GM23338 (cell line): ENCODE results near the gene REEP1. TPM values are rescaled to one million over a fixed set of nuclear protein-coding genes. Genes with fewer than 3 reads are reported as not detected.

Source experiments
- ATAC-seq: fragments of 200-7000 bp; cut with Tn5 transposase; 3 replicates; pipeline ENCODE4 v1.9.1; 2020
- DNase-seq: peaks from one replicate; pipeline ENCODE4 v3.0.0-alpha.2; 2015; ENCODE audit warnings: low spot score
- H2AFZ ChIP-seq: fragments of 200-600 bp; sonication (generic); 2 replicates; pipeline ENCODE4 v1.8.0; 2016; ENCODE audit warnings: antibody characterized with exemption, mild to moderate bottlenecking, moderate library complexity
- H3F3A ChIP-seq: fragments of 200-600 bp; sonication (generic); replicated peaks from 2 replicates; pipeline ENCODE4 v1.8.0; 2017; ENCODE audit warnings: antibody characterized with exemption, mixed run types, low read depth
- H3K27ac ChIP-seq: fragments of 200-600 bp; sonication (generic); 2 replicates; pipeline ENCODE4 v1.6.1; 2016; ENCODE audit warnings: low read depth
- H3K27me3 ChIP-seq: fragments of 200-600 bp; sonication (generic); 2 replicates; pipeline ENCODE4 v1.8.0; 2016; ENCODE audit warnings: mild to moderate bottlenecking, mixed run types, moderate library complexity; ENCODE audit not compliant: insufficient read depth
- H3K36me3 ChIP-seq: fragments of 200-600 bp; sonication (generic); 2 replicates; pipeline ENCODE4 v1.8.0; 2016; ENCODE audit warnings: mild to moderate bottlenecking; ENCODE audit not compliant: insufficient read depth
- H3K4me1 ChIP-seq: fragments of 200-600 bp; sonication (generic); 2 replicates; pipeline ENCODE4 v1.8.0; 2016; ENCODE audit warnings: mild to moderate bottlenecking, moderate library complexity; ENCODE audit not compliant: insufficient read depth
- H3K4me2 ChIP-seq: fragments of 200-600 bp; sonication (generic); 2 replicates; pipeline ENCODE4 v1.7.1; 2017; ENCODE audit warnings: mixed run types
- H3K4me3 ChIP-seq: fragments of 200-600 bp; sonication (generic); 2 replicates; pipeline ENCODE4 v1.6.1; 2016; ENCODE audit warnings: mixed run types
- H3K79me2 ChIP-seq: fragments of 200-600 bp; sonication (generic); replicated peaks from 2 replicates; pipeline ENCODE4 v1.8.0; 2017; ENCODE audit warnings: mild to moderate bottlenecking; ENCODE audit not compliant: insufficient read depth
- H3K9me2 ChIP-seq: fragments of 200-600 bp; sonication (generic); 2 replicates; pipeline ENCODE4 v1.8.0; 2017; ENCODE audit not compliant: insufficient read depth
- H4K20me1 ChIP-seq: fragments of 200-600 bp; sonication (generic); replicated peaks from 2 replicates; pipeline ENCODE4 v1.8.0; 2017; ENCODE audit warnings: mild to moderate bottlenecking; ENCODE audit not compliant: insufficient read depth
- H3K27ac Mint-ChIP-seq: 2 replicates; pipeline ENCODE4 v1.8.0; 2020; ENCODE audit warnings: inconsistent platforms, mild to moderate bottlenecking, moderate library complexity, mixed read lengths
- H3K27me3 Mint-ChIP-seq: 3 replicates; pipeline ENCODE4 v1.8.0; 2022; ENCODE audit warnings: low read depth, mild to moderate bottlenecking, moderate library complexity, mixed read lengths, inconsistent platforms; ENCODE audit not compliant: insufficient read depth, poor library complexity
- H3K36me3 Mint-ChIP-seq: 3 replicates; pipeline ENCODE4 v1.8.0; 2021; ENCODE audit warnings: low read depth, mild to moderate bottlenecking, inconsistent platforms, moderate library complexity, mixed read lengths
- H3K4me1 Mint-ChIP-seq: 3 replicates; pipeline ENCODE4 v1.8.0; 2020; ENCODE audit warnings: mild to moderate bottlenecking, inconsistent platforms, mixed read lengths
- H3K4me3 Mint-ChIP-seq: 3 replicates; pipeline ENCODE4 v1.8.0; 2021; ENCODE audit warnings: moderate library complexity, mild to moderate bottlenecking, inconsistent platforms, mixed read lengths
- H3K9me3 Mint-ChIP-seq: 3 replicates; pipeline ENCODE4 v1.8.0; 2020; ENCODE audit warnings: moderate library complexity, mild to moderate bottlenecking, inconsistent platforms, mixed read lengths
- CREB1 ChIP-seq: fragments of 250-450 bp; sonication (Bioruptor Pico); IDR thresholded peaks from 2 replicates; pipeline ENCODE4 v1.5.0; 2020; ENCODE audit warnings: low read depth, mild to moderate bottlenecking, moderate library complexity
- CTCF ChIP-seq, 2 experiments: fragments of 200-600 bp in 1 of 2; sonication (generic) in 1 of 2; conservative IDR thresholded peaks; 2 replicates each; pipeline versions ENCODE4 v1.5.1 to v1.6.1; 2016 to 2017; ENCODE audit warnings: antibody characterized with exemption in 2 of 2, low read depth in 2 of 2, mild to moderate bottlenecking in 2 of 2, moderate library complexity in 1 of 2
- ETS1 ChIP-seq: IDR thresholded peaks from 2 replicates; pipeline ENCODE4 v1.6.1; 2016; ENCODE audit warnings: antibody characterized with exemption
- EZH2 ChIP-seq: fragments of 200-600 bp; sonication (generic); IDR thresholded peaks from one replicate; pipeline ENCODE4 v1.8.0; 2017; ENCODE audit warnings: antibody characterized with exemption, mild to moderate bottlenecking, low read depth; ENCODE audit not compliant: unreplicated experiment
- EZH2phosphoT487 ChIP-seq: fragments of 200-600 bp; sonication (generic); IDR thresholded peaks from one replicate; pipeline ENCODE4 v1.8.1; 2018; ENCODE audit warnings: antibody characterized with exemption; ENCODE audit not compliant: unreplicated experiment
- JUNB ChIP-seq: IDR thresholded peaks from one replicate; pipeline ENCODE4 v1.6.1; 2016; ENCODE audit warnings: antibody characterized with exemption; ENCODE audit not compliant: unreplicated experiment
- NANOG ChIP-seq: IDR thresholded peaks from 2 replicates; pipeline ENCODE4 v1.6.1; 2016; ENCODE audit warnings: antibody characterized with exemption, borderline replicate concordance
- POLR2AphosphoS5 ChIP-seq: IDR thresholded peaks from 2 replicates; pipeline ENCODE4 v1.6.1; 2016; ENCODE audit warnings: antibody characterized with exemption, low read depth
- REST ChIP-seq: IDR thresholded peaks from one replicate; pipeline ENCODE4 v1.6.1; 2018; ENCODE audit warnings: antibody characterized with exemption; ENCODE audit not compliant: unreplicated experiment
- STAT1 ChIP-seq: IDR thresholded peaks from one replicate; pipeline ENCODE4 v1.6.1; 2016; ENCODE audit warnings: antibody characterized with exemption; ENCODE audit not compliant: unreplicated experiment
- ZNF331 ChIP-seq: fragments of 250-450 bp; sonication (Bioruptor Pico); IDR thresholded peaks from 2 replicates; pipeline ENCODE4 v1.5.0; 2020; ENCODE audit warnings: low read depth, mild to moderate bottlenecking, moderate library complexity
- polyA plus RNA-seq: library from polyadenylated mRNA; unstranded; fragments of >200 nt; fragmentation: Nextera tagmentation; extraction: Ambion mirVana; gene quantifications from 2 replicates; pipeline ENCODE4 v1.2.1, GENCODE V29; 2016
- total RNA-seq: library from RNA; depleted of rRNA; stranded (reverse); fragments of >200 nt; shearing (Covaris generic); gene quantifications from 2 replicates; pipeline ENCODE4 v1.2.3, GENCODE V29; 2014

REEP1 gene
- total and polyA plus RNA-seq, 2 experiments from 2014 or later, result 1.6 to 1.8 TPM

- TF ChIP-seq STAT1, result no peak
- no peak for TF ChIP-seq REST
- TF ChIP-seq CREB1 (CRISPR knock-in tag), result no peak
- TF ChIP-seq NANOG, result no peak
- no peak for TF ChIP-seq ETS1
- no peak for TF ChIP-seq POLR2AphosphoS5
These were observed 63.0 kb downstream of the REEP1 start (continued) for GRCh38 chr2:86274265-86274917.

- Mint-ChIP-seq H3K27ac (no peak overlapping the region), H3K36me3 (peaks cover 18% of the 10 kb centered on the region; the same call in 2 of the 3 replicates), H3K27me3 (no peaks in the 10 kb centered on the region), H3K4me3 (no peak overlapping the region), H3K9me3 (peaks cover 29% of the 10 kb centered on the region), H3K4me1 (peaks cover 10% of the 10 kb centered on the region)
- H3F3A ChIP-seq, result no peaks in the 10 kb centered on the region
- no peak overlapping the region for H3K4me2 ChIP-seq
- H3K27ac ChIP-seq, result no peak overlapping the region
- no peaks in the 10 kb centered on the region for H3K27me3 ChIP-seq
- H3K36me3 ChIP-seq, result peaks cover 8% of the 10 kb centered on the region; the same call in 1 of the 2 replicates
- H3K79me2 ChIP-seq, result no peaks in the 10 kb centered on the region
- H4K20me1 ChIP-seq, result no peaks in the 10 kb centered on the region
- ATAC-seq (no peak), DNase-seq (no peak)
- TF ChIP-seq NANOG (no peak), EZH2phosphoT487 (no peak), ZNF331 (no peak), REST (no peak), POLR2AphosphoS5 (no peak), CTCF (conservative IDR thresholded peaks at IDR 0.05; ENCODE audit: low read depth in 2 of 2) (no peak), EZH2 (no peak), CREB1 (CRISPR knock-in tag) (no peak), JUNB (no peak)
- no peak overlapping the region for H2AFZ ChIP-seq
- H3K4me3 ChIP-seq, result no peak overlapping the region
- H3K4me1 ChIP-seq, result peaks cover 5% of the 10 kb centered on the region; the same call in 1 of the 2 replicates
- peaks cover 12% of the 10 kb centered on the region; the same call in 1 of the 2 replicates for H3K9me2 ChIP-seq
These were observed 65.3 kb downstream of the REEP1 start for GRCh38 chr2:86272111-86272510.
